Measurements from ENCODE around the gene CCDC169.
"Not testable (repeated sequence)": the region's sequence is repeated elsewhere in the genome, so short reads cannot be mapped to it uniquely, and the experiment has no call there.

Gene CCDC169

DNA sequence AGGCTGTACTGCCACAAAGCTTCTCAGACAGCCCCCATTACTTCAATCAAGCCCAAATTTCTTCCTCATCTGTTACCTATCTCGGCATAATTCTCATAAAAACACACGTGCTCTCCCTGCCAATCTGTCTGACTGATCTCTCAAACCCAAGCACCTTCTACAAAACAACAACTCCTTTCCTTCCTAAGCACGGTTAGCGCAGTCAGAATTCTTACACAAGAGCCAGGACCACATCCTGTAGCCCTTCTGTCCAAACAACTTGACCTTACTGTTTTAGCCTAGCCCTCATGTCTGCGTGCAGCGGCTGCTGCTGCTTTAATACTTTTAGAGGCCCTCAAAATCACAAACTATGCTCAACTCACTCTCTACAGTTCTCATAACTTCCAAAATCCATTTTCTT lies 22.2 kb upstream of the CCDC169 start:
- peaks cover 4 to 13% of the 10 kb centered on the region in 2 donors for H3K36me3 ChIP-seq (ENCODE audit: control insufficient read depth in 1 of 2, insufficient read depth in 2 of 2, low read length in 2 of 2)
- not testable (repeated sequence) for H3K27ac ChIP-seq (ENCODE audit: low read depth, low read length); H3K4me3 ChIP-seq (ENCODE audit: low read depth in 1 of 2, low read length in 2 of 2); H3K9me3 ChIP-seq (ENCODE audit: control insufficient read depth in 1 of 2, low read length in 2 of 2); H3K9ac ChIP-seq (ENCODE audit: low read depth in 1 of 2, low read length in 2 of 2); H3K4me1 ChIP-seq (ENCODE audit: control insufficient read depth in 1 of 2, insufficient read depth in 2 of 2, low read length in 2 of 2); H3K27me3 ChIP-seq (ENCODE audit: control insufficient read depth in 1 of 2, insufficient read depth in 2 of 2, low read length in 2 of 2)

GRCh38 chr13:36313047-36313969 lies 15.7 kb upstream of the CCDC169 start:
- H3K27ac ChIP-seq (ENCODE audit: low read depth, low read length): no peak overlapping the region
- H3K36me3 ChIP-seq (ENCODE audit: control insufficient read depth in 1 of 2, insufficient read depth in 2 of 2, low read length in 2 of 2): peaks cover 0 to 15% of the 10 kb centered on the region in 2 donors
- H3K4me3 ChIP-seq (ENCODE audit: low read depth in 1 of 2, low read length in 2 of 2): no peak overlapping the region
- H3K9me3 ChIP-seq (ENCODE audit: control insufficient read depth in 1 of 2, low read length in 2 of 2): no peaks in the 10 kb centered on the region
- H3K4me1 ChIP-seq (ENCODE audit: control insufficient read depth in 1 of 2, insufficient read depth in 2 of 2, low read length in 2 of 2): no peaks in the 10 kb centered on the region
- H3K9ac ChIP-seq (ENCODE audit: low read depth in 1 of 2, low read length in 2 of 2): no peak overlapping the region
- H3K27me3 ChIP-seq (ENCODE audit: control insufficient read depth in 1 of 2, insufficient read depth in 2 of 2, low read length in 2 of 2): no peaks in the 10 kb centered on the region

GRCh38 chr13:36310417-36311108 lies 12.9 kb upstream of the CCDC169 start:
- no peaks in the 10 kb centered on the region for H3K4me1 ChIP-seq (ENCODE audit: control insufficient read depth in 1 of 2, insufficient read depth in 2 of 2, low read length in 2 of 2)
- H3K27ac ChIP-seq (ENCODE audit: low read depth, low read length): no peak overlapping the region
- H3K4me3 ChIP-seq (ENCODE audit: low read depth in 1 of 2, low read length in 2 of 2): no peak overlapping the region
- H3K9ac ChIP-seq (ENCODE audit: low read depth in 1 of 2, low read length in 2 of 2): no peak overlapping the region
- H3K9me3 ChIP-seq (ENCODE audit: control insufficient read depth in 1 of 2, low read length in 2 of 2): no peaks in the 10 kb centered on the region
- peaks cover 0 to 15% of the 10 kb centered on the region in 2 donors for H3K36me3 ChIP-seq (ENCODE audit: control insufficient read depth in 1 of 2, insufficient read depth in 2 of 2, low read length in 2 of 2)
- no peaks in the 10 kb centered on the region for H3K27me3 ChIP-seq (ENCODE audit: control insufficient read depth in 1 of 2, insufficient read depth in 2 of 2, low read length in 2 of 2)

GRCh38 chr13:36302289-36302688 lies 4.7 kb upstream of the CCDC169 start:
- Histone ChIP-seq H3K4me3 (ENCODE audit: low read depth in 1 of 2, low read length in 2 of 2) (no peak overlapping the region), H3K27ac (ENCODE audit: low read depth, low read length) (no peak overlapping the region), H3K9ac (ENCODE audit: low read depth in 1 of 2, low read length in 2 of 2) (no peak overlapping the region), H3K36me3 (ENCODE audit: control insufficient read depth in 1 of 2, insufficient read depth in 2 of 2, low read length in 2 of 2) (peaks cover 0 to 4% of the 10 kb centered on the region in 2 donors), H3K27me3 (ENCODE audit: control insufficient read depth in 1 of 2, insufficient read depth in 2 of 2, low read length in 2 of 2) (peaks cover 0 to 8% of the 10 kb centered on the region in 2 donors), H3K9me3 (ENCODE audit: control insufficient read depth in 1 of 2, low read length in 2 of 2) (no peaks in the 10 kb centered on the region), H3K4me1 (ENCODE audit: control insufficient read depth in 1 of 2, insufficient read depth in 2 of 2, low read length in 2 of 2) (peaks cover 0 to 9% of the 10 kb centered on the region in 2 donors)

GRCh38 chr13:36299469-36299868 lies 1.9 kb upstream of the CCDC169 start:
- H3K4me1 ChIP-seq (ENCODE audit: control insufficient read depth in 1 of 2, insufficient read depth in 2 of 2, low read length in 2 of 2); H3K36me3 ChIP-seq (ENCODE audit: control insufficient read depth in 1 of 2, insufficient read depth in 2 of 2, low read length in 2 of 2); H3K27ac ChIP-seq (ENCODE audit: low read depth, low read length); H3K4me3 ChIP-seq (ENCODE audit: low read depth in 1 of 2, low read length in 2 of 2); H3K9me3 ChIP-seq (ENCODE audit: control insufficient read depth in 1 of 2, low read length in 2 of 2); H3K9ac ChIP-seq (ENCODE audit: low read depth in 1 of 2, low read length in 2 of 2); H3K27me3 ChIP-seq (ENCODE audit: control insufficient read depth in 1 of 2, insufficient read depth in 2 of 2, low read length in 2 of 2): not testable (repeated sequence)

GRCh38 chr13:36298535-36299068 lies 988 bp upstream of the CCDC169 start:
- no peak overlapping the region for H3K4me3 ChIP-seq (ENCODE audit: low read depth in 1 of 2, low read length in 2 of 2)
- peaks cover 0 to 8% of the 10 kb centered on the region in 2 donors for H3K27me3 ChIP-seq (ENCODE audit: control insufficient read depth in 1 of 2, insufficient read depth in 2 of 2, low read length in 2 of 2)
- no peak overlapping the region for H3K27ac ChIP-seq (ENCODE audit: low read depth, low read length)
- H3K9me3 ChIP-seq (ENCODE audit: control insufficient read depth in 1 of 2, low read length in 2 of 2): no peaks in the 10 kb centered on the region
- no peak overlapping the region for H3K9ac ChIP-seq (ENCODE audit: low read depth in 1 of 2, low read length in 2 of 2)
- H3K4me1 ChIP-seq (ENCODE audit: control insufficient read depth in 1 of 2, insufficient read depth in 2 of 2, low read length in 2 of 2): peaks cover 0 to 9% of the 10 kb centered on the region in 2 donors
- H3K36me3 ChIP-seq (ENCODE audit: control insufficient read depth in 1 of 2, insufficient read depth in 2 of 2, low read length in 2 of 2): no peaks in the 10 kb centered on the region

DNA sequence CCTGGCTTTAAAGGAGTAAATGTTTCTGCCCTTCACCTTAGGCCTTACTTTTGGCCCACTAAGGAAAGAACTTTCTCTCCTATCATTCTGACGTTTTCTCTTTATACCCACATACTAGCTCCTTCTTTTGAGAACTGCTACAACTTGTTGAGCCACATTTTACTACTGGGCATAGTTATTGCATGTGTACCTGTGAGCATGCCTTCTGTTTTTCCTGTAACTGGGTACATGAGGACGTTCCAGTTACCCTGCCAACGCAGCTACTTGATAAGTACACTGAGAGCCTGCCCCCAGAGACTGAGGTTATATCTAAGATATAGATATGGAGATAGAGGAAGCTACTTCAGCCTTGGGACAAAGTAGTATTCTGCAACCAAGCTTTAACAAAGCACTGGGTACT lies 3.5 kb downstream of the CCDC169 start:
- H3K9ac ChIP-seq (ENCODE audit: low read depth in 1 of 2, low read length in 2 of 2): no peak overlapping the region
- H3K4me3 ChIP-seq (ENCODE audit: low read depth in 1 of 2, low read length in 2 of 2): no peak overlapping the region
- H3K9me3 ChIP-seq (ENCODE audit: control insufficient read depth in 1 of 2, low read length in 2 of 2): peaks cover 0 to 3% of the 10 kb centered on the region in 2 donors
- peaks cover 0 to 9% of the 10 kb centered on the region in 2 donors for H3K4me1 ChIP-seq (ENCODE audit: control insufficient read depth in 1 of 2, insufficient read depth in 2 of 2, low read length in 2 of 2)
- H3K27me3 ChIP-seq (ENCODE audit: control insufficient read depth in 1 of 2, insufficient read depth in 2 of 2, low read length in 2 of 2): peaks cover 0 to 8% of the 10 kb centered on the region in 2 donors
- H3K27ac ChIP-seq (ENCODE audit: low read depth, low read length): no peak overlapping the region
- H3K36me3 ChIP-seq (ENCODE audit: control insufficient read depth in 1 of 2, insufficient read depth in 2 of 2, low read length in 2 of 2): no peaks in the 10 kb centered on the region

DNA sequence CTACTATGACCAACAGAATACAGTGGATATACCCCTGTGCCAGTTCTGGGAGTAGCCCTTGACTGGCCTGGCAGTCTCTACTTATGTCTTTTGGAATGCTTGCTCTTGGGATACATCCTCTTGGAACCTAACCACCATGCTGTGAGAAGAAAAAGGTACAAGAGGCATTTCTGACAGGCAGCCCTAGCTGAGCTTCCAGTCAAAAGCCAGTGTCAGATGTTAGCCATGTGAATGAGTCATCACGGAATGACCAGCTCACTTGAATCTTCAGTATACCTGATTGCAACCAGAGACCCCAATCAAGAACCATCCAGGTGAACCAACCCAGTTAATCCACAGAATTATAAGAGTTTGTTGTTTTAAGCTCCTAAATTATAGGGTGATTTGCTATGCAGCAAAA lies 4.1 kb downstream of the CCDC169 start:
- H3K36me3 ChIP-seq (ENCODE audit: control insufficient read depth in 1 of 2, insufficient read depth in 2 of 2, low read length in 2 of 2): no peaks in the 10 kb centered on the region
- H3K9ac ChIP-seq (ENCODE audit: low read depth in 1 of 2, low read length in 2 of 2): no peak overlapping the region
- no peak overlapping the region for H3K27ac ChIP-seq (ENCODE audit: low read depth, low read length)
- peaks cover 0 to 6% of the 10 kb centered on the region in 2 donors for H3K27me3 ChIP-seq (ENCODE audit: control insufficient read depth in 1 of 2, insufficient read depth in 2 of 2, low read length in 2 of 2)
- no peak overlapping the region for H3K4me3 ChIP-seq (ENCODE audit: low read depth in 1 of 2, low read length in 2 of 2)
- peaks cover 0 to 9% of the 10 kb centered on the region in 2 donors for H3K4me1 ChIP-seq (ENCODE audit: control insufficient read depth in 1 of 2, insufficient read depth in 2 of 2, low read length in 2 of 2)
- H3K9me3 ChIP-seq (ENCODE audit: control insufficient read depth in 1 of 2, low read length in 2 of 2): peaks cover 0 to 6% of the 10 kb centered on the region in 2 donors

GRCh38 chr13:36288794-36289391 lies 8.7 kb downstream of the CCDC169 start:
- H3K27ac ChIP-seq (ENCODE audit: low read depth, low read length): no peak overlapping the region
- H3K9me3 ChIP-seq (ENCODE audit: control insufficient read depth in 1 of 2, low read length in 2 of 2): peaks cover 0 to 6% of the 10 kb centered on the region in 2 donors

GRCh38 chr13:36286006-36286405 lies 11.6 kb downstream of the CCDC169 start:
- H3K9ac ChIP-seq (ENCODE audit: low read depth in 1 of 2, low read length in 2 of 2): no peak overlapping the region
- no peaks in the 10 kb centered on the region for H3K27me3 ChIP-seq (ENCODE audit: control insufficient read depth in 1 of 2, insufficient read depth in 2 of 2, low read length in 2 of 2)
- no peak overlapping the region for H3K27ac ChIP-seq (ENCODE audit: low read depth, low read length)
- H3K9me3 ChIP-seq (ENCODE audit: control insufficient read depth in 1 of 2, low read length in 2 of 2): peaks cover 0 to 6% of the 10 kb centered on the region in 2 donors
- no peak overlapping the region for H3K4me3 ChIP-seq (ENCODE audit: low read depth in 1 of 2, low read length in 2 of 2)
- H3K36me3 ChIP-seq (ENCODE audit: control insufficient read depth in 1 of 2, insufficient read depth in 2 of 2, low read length in 2 of 2): no peaks in the 10 kb centered on the region
- no peaks in the 10 kb centered on the region for H3K4me1 ChIP-seq (ENCODE audit: control insufficient read depth in 1 of 2, insufficient read depth in 2 of 2, low read length in 2 of 2)

More at GRCh38 chr13:36288794-36289391, 8.7 kb downstream of the CCDC169 start:
- Histone ChIP-seq H3K36me3 (ENCODE audit: control insufficient read depth in 1 of 2, insufficient read depth in 2 of 2, low read length in 2 of 2) (no peaks in the 10 kb centered on the region), H3K9ac (ENCODE audit: low read depth in 1 of 2, low read length in 2 of 2) (no peak overlapping the region), H3K27me3 (ENCODE audit: control insufficient read depth in 1 of 2, insufficient read depth in 2 of 2, low read length in 2 of 2) (no peaks in the 10 kb centered on the region), H3K4me3 (ENCODE audit: low read depth in 1 of 2, low read length in 2 of 2) (no peak overlapping the region), H3K4me1 (ENCODE audit: control insufficient read depth in 1 of 2, insufficient read depth in 2 of 2, low read length in 2 of 2) (no peaks in the 10 kb centered on the region)

Data from duodenal mucosa (tissue), 2 donors.